Effector memory CD8-positive, alpha-beta T cell (primary cell): ENCODE measurements around the gene TTC14.
"Not testable (repeated sequence)": the region's sequence is repeated elsewhere in the genome, so short reads cannot be mapped to it uniquely, and the experiment has no call there.

Experiments used
- ATAC-seq: fragments of 150-1000 bp; cut with Tn5 transposase; replicated peaks from 2 replicates; pipeline ENCODE4 v1.10.0; 2021; ENCODE audit warnings: mild to moderate bottlenecking, moderate library complexity
- DNase-seq, 3 experiments: peaks; one replicate each; pipeline ENCODE4 v3.0.0; 2021
- H3K27ac Mint-ChIP-seq, 2 donors: one replicate each; pipeline ENCODE4 v1.8.0; 2022; ENCODE audit warnings: mild to moderate bottlenecking in 2 of 2, mixed read lengths in 2 of 2, moderate library complexity in 2 of 2
- H3K27me3 Mint-ChIP-seq, 2 donors: one replicate each; pipeline ENCODE4 v1.8.0; 2022; ENCODE audit warnings: mixed read lengths in 2 of 2
- H3K36me3 Mint-ChIP-seq: one replicate; pipeline ENCODE4 v1.8.0; 2022; ENCODE audit warnings: mild to moderate bottlenecking, moderate library complexity, mixed read lengths; ENCODE audit not compliant: insufficient read depth
- H3K4me1 Mint-ChIP-seq, 2 donors: one replicate each; pipeline ENCODE4 v1.8.0; 2022; ENCODE audit warnings: low read depth in 2 of 2, mixed read lengths in 2 of 2
- H3K4me3 Mint-ChIP-seq, 2 donors: one replicate each; pipeline ENCODE4 v1.8.0; 2022; ENCODE audit warnings: mild to moderate bottlenecking in 2 of 2, mixed read lengths in 2 of 2, moderate library complexity in 2 of 2
- H3K9me3 Mint-ChIP-seq, 2 donors: one replicate each; pipeline ENCODE4 v1.8.0; 2022; ENCODE audit warnings: mixed read lengths in 2 of 2

Gene TTC14

DNA sequence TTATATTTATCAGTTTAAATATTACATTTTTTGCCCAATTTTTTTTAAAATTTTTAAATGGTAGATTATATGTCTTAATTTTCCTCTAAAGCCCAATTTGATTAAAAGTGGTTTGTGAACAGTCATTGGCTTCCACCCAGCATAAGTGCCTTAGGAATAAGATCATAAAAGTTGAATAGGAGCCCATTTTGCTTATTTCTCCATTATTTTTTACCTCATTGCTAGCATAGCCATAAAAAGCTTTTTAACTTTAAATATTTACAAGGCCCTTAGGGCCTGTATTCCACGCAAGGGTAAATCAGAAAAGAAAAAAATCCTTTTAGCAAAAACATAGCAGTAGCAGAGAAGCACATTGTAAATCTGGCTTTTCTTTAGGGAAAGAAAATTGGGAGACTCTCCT lies 9.0 kb downstream of the TTC14 start:
- peaks cover 79% of the 10 kb centered on the region for H3K36me3 Mint-ChIP-seq
- ATAC-seq (no peak), DNase-seq (no peak)
- H3K4me1 Mint-ChIP-seq: peaks cover 0 to 5% of the 10 kb centered on the region in 2 donors
- no peak overlapping the region for H3K4me3 Mint-ChIP-seq
- no peak overlapping the region for H3K27ac Mint-ChIP-seq
- no peaks in the 10 kb centered on the region for H3K9me3 Mint-ChIP-seq
- no peaks in the 10 kb centered on the region for H3K27me3 Mint-ChIP-seq

DNA sequence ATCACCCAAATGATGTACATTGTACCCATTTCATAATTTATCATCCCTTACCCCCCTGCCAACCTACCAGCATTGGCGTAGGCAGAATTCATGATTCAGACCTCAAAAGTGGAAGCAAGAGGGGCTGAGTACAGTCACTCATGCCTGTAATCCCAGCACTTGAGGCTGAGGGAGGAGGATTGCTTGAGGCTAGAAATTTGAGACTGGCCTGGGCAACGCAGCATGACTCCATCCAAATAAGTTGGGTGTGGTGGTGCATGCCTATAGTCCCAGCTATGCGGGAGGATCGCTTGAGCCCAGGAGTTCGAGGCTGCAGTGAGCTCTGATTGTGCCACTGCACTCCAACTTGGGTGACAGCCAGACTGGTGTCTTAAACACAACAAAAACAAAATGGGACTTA lies 10.4 kb downstream of the TTC14 start:
- DNase-seq (no peak), ATAC-seq (no peak)
- H3K4me1 Mint-ChIP-seq: peaks cover 0 to 3% of the 10 kb centered on the region in 2 donors
- no peak overlapping the region for H3K4me3 Mint-ChIP-seq
- H3K36me3 Mint-ChIP-seq: peaks cover 66% of the 10 kb centered on the region
- H3K27me3 Mint-ChIP-seq: no peaks in the 10 kb centered on the region
- H3K27ac Mint-ChIP-seq: no peak overlapping the region
- H3K9me3 Mint-ChIP-seq: no peaks in the 10 kb centered on the region

DNA sequence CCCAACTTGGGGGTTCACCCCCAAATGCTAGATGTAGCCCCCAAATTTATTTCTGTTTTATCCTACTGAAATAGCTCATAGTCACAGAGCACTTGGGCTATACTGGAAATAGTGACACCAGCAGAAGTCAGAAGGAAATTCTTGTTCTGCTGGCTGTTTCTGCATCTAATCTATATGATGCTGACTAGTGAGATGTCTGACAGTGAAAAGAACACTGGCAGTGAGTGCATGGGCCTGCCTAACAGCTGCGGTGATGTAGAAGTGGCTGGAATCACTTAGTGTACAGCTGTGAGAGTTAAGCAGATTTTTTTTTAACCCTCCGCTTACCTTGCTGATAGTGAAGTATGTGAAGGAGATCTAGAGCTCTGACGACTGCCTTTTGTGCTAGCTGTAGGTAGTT lies 14.0 kb downstream of the TTC14 start:
- Mint-ChIP-seq H3K27ac (peak overlapping the region in 1 of 2 donors; percentile 25), H3K9me3 (no peaks in the 10 kb centered on the region), H3K27me3 (no peaks in the 10 kb centered on the region), H3K4me3 (no peak overlapping the region), H3K4me1 (no peaks in the 10 kb centered on the region), H3K36me3 (peaks cover 34% of the 10 kb centered on the region)
- ATAC-seq (no peak), DNase-seq (no peak)

DNA sequence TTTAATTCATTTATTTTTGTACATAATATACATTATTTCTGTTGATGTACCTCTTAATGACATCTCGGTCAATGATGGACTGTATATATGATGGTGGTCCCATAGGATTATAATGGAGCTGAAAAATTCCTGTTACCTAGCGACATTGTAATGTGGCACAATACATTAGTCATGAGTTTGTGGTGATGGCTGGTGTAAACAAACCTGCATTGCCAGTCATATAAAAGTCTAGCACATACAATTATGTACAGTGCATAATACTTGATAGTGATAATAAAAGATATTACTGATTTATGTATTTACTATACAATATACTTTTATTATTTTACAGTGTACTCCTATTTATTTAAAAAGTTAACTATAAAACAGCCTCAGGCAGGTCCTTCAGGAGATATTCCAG lies 15.1 kb downstream of the TTC14 start:
- Mint-ChIP-seq H3K9me3 (no peaks in the 10 kb centered on the region), H3K36me3 (peaks cover 23% of the 10 kb centered on the region), H3K27ac (peak overlapping the region in 1 of 2 donors; percentile 32), H3K4me3 (no peak overlapping the region), H3K4me1 (no peaks in the 10 kb centered on the region), H3K27me3 (no peaks in the 10 kb centered on the region)
- ATAC-seq: no peak
- DNase-seq: no peak

DNA sequence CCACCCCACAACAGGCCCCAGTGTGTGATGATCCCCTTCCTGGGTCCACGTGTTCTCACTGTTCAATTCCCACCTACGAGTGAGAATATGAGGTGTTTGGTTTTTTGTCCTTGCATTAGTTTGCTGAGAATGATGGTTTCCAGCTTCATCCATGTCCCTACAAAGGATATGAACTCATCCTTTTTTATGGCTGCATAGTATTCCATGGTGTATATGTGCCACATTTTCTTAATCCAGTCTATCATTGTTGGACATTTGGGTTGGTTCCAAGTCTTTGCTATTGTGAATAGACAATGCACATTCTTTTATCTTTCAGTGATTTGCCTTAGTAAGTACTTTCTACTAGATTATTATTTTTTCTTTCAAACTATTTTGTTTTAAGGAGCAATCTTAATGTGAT lies 16.6 kb downstream of the TTC14 start:
- not testable (repeated sequence) for H3K4me1 Mint-ChIP-seq, DNase-seq, H3K4me3 Mint-ChIP-seq, H3K27me3 Mint-ChIP-seq, H3K9me3 Mint-ChIP-seq, ATAC-seq, H3K27ac Mint-ChIP-seq
- peaks cover 10% of the 10 kb centered on the region for H3K36me3 Mint-ChIP-seq

DNA sequence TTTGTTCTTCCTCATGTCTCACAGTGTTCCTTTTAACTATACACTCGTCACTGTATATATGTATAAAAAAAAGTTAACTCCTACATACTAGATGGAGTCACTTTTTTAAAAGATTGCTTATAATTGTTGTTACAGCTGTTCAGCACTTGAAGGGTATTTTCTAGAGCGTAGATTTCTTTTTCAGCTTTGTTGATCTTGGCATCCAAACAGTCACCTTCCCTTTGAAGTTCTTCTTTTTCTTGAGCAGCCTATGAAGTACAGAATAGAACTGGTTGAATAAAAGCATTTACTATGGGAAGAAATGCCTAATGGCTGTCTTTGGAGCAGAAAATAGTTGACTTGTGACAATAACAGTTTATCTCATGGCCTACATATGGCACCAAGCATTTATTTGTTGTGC lies 17.8 kb downstream of the TTC14 start:
- no peak for ATAC-seq
- H3K9me3 Mint-ChIP-seq: no peaks in the 10 kb centered on the region
- H3K27ac Mint-ChIP-seq: peak overlapping the region in 1 of 2 donors; percentile 46
- H3K4me3 Mint-ChIP-seq: no peak overlapping the region
- DNase-seq: no peak
- no peaks in the 10 kb centered on the region for H3K27me3 Mint-ChIP-seq
- peaks cover 3% of the 10 kb centered on the region for H3K36me3 Mint-ChIP-seq
- peaks cover 4 to 17% of the 10 kb centered on the region in 2 donors for H3K4me1 Mint-ChIP-seq

DNA sequence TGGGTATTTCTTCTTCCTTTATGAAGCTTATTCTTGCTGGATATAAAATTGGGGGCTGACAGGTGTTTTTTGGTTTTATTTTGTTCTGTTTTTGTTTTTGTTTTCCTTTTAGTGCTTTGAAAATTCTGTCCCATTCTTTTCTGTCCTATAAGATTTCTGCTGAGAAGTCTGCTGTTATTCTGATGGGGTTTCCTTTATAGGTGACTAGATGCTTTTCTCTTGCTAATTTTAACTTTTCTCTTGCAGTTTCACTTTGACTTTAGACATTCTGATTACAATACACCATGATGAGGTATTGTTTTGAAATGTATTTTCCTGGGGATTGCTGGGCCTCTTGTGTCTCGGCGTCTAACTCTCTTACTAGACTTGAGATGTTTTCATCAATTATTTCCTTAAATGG lies 22.8 kb downstream of the TTC14 start:
- H3K4me1 Mint-ChIP-seq: peaks cover 6 to 24% of the 10 kb centered on the region in 2 donors
- ATAC-seq: no peak
- DNase-seq: no peak
- no peaks in the 10 kb centered on the region for H3K27me3 Mint-ChIP-seq
- no peak overlapping the region for H3K4me3 Mint-ChIP-seq
- H3K27ac Mint-ChIP-seq: peak overlapping the region in 1 of 2 donors; percentile 23
- peaks cover 3% of the 10 kb centered on the region for H3K36me3 Mint-ChIP-seq
- H3K9me3 Mint-ChIP-seq: no peaks in the 10 kb centered on the region

DNA sequence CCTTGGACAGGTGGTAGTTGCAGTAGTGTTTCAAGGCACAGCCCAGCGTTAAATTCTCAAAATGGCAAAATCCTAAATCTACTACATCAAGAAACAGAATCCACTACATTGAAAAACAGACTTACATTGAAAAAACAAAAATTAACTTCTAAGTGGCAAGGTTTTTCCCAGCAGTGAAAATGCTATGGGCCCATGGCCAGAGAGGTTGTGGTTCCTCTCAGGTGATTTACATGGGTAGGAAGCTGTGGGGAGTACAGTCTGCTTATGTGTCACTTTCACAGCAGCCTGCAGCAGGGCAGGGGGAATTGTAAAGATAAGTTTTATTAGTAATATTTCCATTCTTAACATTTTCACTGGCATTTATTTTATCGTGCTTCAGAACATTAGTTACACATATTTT lies 24.9 kb downstream of the TTC14 start:
- Mint-ChIP-seq H3K27ac (no peak overlapping the region), H3K27me3 (no peaks in the 10 kb centered on the region), H3K9me3 (no peaks in the 10 kb centered on the region), H3K4me3 (no peak overlapping the region), H3K4me1 (peaks cover 6 to 24% of the 10 kb centered on the region in 2 donors), H3K36me3 (peaks cover 3% of the 10 kb centered on the region)
- no peak for DNase-seq
- no peak for ATAC-seq

DNA sequence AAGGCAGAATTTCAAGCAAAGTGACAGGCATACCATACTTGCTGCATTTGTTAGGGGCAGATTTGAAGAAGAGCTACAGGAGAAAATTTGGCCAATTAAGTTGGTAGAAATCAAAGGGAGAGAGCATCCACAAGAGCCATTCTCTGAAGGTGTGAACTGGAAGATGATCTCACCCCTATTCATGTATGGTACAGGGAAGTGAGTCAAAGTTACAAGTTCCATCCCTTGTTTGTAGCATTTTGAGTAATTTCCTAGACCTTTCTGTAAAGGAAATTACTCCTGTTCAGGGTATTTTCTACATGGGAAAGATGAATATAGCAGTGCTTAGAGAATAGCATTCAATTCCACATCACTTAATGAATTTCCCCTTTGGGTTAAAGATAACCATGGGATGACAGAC lies 28.4 kb downstream of the TTC14 start:
- no peak overlapping the region for H3K4me3 Mint-ChIP-seq
- no peaks in the 10 kb centered on the region for H3K9me3 Mint-ChIP-seq
- H3K27me3 Mint-ChIP-seq: peaks cover 21 to 30% of the 10 kb centered on the region in 2 donors
- ATAC-seq (no peak), DNase-seq (no peak)
- no peak overlapping the region for H3K27ac Mint-ChIP-seq
- H3K36me3 Mint-ChIP-seq: peaks cover 3% of the 10 kb centered on the region
- peaks cover 2 to 3% of the 10 kb centered on the region in 2 donors for H3K4me1 Mint-ChIP-seq

DNA sequence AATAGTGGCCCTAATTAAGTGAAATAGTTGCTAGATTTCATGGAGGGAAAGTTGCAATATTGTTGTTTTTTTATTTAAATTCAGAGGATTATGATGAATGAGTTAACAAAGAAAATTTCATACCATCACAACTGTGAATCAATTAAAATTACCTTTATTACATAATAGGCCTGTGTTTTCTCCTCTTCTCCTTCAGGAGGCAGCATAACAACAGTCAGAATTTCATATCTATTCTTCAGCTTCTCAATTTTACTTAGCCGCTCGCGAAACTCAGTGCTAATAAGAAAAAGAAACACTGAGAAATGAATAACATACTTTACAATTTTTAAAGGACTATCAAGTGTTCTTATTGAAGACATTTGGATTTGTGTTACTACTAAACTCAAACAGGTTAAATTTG lies 29.4 kb downstream of the TTC14 start:
- no peak for ATAC-seq
- Mint-ChIP-seq H3K4me3 (no peak overlapping the region), H3K27me3 (peaks cover 30 to 39% of the 10 kb centered on the region in 2 donors), H3K4me1 (no peaks in the 10 kb centered on the region), H3K27ac (no peak overlapping the region), H3K9me3 (no peaks in the 10 kb centered on the region), H3K36me3 (peaks cover 3% of the 10 kb centered on the region)
- DNase-seq: no peak

DNA sequence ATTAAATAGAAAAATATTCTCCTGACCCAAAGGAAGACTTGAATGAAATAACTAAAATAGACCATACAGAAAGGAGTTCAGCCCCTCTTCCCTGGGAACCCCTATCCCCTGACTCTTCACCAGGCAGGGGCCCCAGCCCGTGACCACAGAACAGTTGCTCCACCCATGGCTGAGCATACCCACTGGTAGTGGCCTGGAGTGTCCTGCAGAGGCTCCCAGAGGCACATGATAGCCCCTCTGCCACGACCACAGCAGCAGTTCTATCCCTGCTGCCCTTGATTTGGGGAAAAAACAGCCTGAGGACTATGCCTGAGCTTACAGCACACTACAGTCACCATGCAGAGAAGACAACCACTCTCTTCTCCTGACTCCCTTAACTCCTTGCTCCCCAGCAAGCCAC lies 31.8 kb downstream of the TTC14 start:
- DNase-seq (no peak), ATAC-seq (no peak)
- H3K9me3 Mint-ChIP-seq: no peaks in the 10 kb centered on the region
- H3K27me3 Mint-ChIP-seq: peaks cover 52 to 53% of the 10 kb centered on the region in 2 donors
- H3K4me1 Mint-ChIP-seq: no peaks in the 10 kb centered on the region
- peaks cover 4% of the 10 kb centered on the region for H3K36me3 Mint-ChIP-seq
- no peak overlapping the region for H3K4me3 Mint-ChIP-seq
- H3K27ac Mint-ChIP-seq: no peak overlapping the region

DNA sequence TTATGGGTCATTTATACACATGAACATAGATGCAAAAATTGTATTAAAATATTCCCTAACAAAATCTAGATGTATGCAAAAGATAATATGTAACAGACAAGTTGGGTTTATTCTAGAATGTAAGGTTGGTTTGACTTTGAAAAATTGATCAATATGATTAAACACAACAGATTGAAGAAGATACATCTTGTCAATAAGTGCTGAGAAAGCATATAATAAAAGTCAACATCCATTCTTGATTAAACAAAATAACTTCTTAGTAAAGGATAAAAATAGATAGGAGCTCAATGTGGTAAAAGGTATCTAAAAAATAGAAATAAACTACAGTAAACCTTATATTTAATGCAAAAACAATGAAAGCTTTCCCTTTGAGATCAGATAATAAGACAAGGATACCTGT lies 39.0 kb downstream of the TTC14 start:
- H3K4me3 Mint-ChIP-seq: no peak overlapping the region
- peaks cover 37 to 39% of the 10 kb centered on the region in 2 donors for H3K27me3 Mint-ChIP-seq
- H3K27ac Mint-ChIP-seq: no peak overlapping the region
- no peaks in the 10 kb centered on the region for H3K9me3 Mint-ChIP-seq
- no peak for ATAC-seq
- peaks cover 4% of the 10 kb centered on the region for H3K36me3 Mint-ChIP-seq
- no peaks in the 10 kb centered on the region for H3K4me1 Mint-ChIP-seq
- no peak for DNase-seq

DNA sequence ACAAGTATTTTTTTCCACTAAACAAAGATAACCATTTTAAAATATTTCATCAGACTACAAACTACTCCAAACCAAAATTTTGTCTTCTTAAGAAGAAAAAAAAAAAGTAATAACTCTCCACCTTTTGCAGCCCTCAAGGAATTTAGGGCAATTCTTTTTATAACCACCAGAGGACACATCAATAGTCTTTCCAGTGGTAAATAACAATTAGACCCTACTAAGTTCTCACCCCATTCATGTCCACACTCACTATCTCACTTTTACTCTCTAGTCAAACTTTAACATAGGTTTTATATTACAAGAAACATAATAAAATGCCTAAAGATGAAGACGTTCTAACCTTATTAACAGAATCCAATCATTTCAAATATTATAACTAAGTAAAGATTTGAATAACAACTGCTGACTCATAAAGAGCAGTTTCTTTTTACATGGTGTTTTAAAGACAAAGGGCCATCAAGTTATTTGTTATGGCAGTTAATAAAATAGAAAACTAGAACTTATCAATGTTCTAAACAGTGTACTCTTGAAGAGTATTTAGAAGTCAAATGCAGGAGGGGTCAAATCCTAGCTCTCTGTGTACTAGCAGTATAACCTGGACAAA lies 44.3 kb downstream of the TTC14 start:
- H3K27me3 Mint-ChIP-seq: peaks cover 18 to 45% of the 10 kb centered on the region in 2 donors
- H3K4me3 Mint-ChIP-seq: no peak overlapping the region
- no peak overlapping the region for H3K27ac Mint-ChIP-seq
- no peak for ATAC-seq
- H3K36me3 Mint-ChIP-seq: no peaks in the 10 kb centered on the region
- no peaks in the 10 kb centered on the region for H3K4me1 Mint-ChIP-seq
- no peaks in the 10 kb centered on the region for H3K9me3 Mint-ChIP-seq
- DNase-seq: no peak

DNA sequence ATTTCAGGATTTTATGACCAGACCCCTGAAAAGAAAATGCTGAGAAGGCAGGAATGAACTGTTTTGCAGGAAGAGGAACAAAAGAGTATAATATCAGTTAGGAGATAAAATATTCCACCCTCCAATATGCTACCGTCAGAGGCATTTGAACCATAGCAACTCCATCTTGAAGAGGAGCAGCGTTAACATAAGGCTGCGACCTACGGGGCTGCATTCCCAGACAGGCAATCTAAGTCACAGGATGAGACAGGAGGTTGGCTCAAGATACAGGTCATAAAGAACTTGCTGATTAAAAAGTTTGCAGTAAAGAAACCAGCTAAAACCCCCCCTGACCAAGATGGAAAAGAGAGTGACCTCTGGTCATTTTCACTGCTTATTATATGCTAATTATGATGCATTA lies 54.4 kb downstream of the TTC14 start:
- Mint-ChIP-seq H3K4me3 (no peak overlapping the region), H3K27me3 (peaks cover 15 to 26% of the 10 kb centered on the region in 2 donors), H3K36me3 (no peaks in the 10 kb centered on the region), H3K27ac (no peak overlapping the region), H3K4me1 (no peaks in the 10 kb centered on the region), H3K9me3 (no peaks in the 10 kb centered on the region)
- no peak for ATAC-seq
- DNase-seq: no peak

DNA sequence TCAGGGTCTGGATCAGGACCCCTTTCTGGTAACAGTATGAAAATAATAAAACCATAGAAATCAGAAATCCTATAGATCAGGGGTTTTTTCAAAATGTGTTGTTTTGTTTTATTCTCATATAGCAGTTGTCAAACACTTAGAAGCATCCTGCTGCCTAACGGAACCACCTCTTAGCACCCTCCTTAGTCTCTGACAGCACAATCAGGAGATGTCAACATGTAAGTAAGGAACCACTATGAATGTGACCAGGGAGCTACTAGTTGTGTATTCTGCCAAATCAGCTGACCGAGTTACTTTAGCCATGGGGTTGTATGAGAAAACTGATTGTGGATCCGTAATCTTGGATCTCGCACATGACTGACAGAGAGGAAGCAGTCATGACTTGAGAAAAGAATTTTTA lies 55.1 kb downstream of the TTC14 start:
- H3K4me3 Mint-ChIP-seq: no peak overlapping the region
- peaks cover 15 to 26% of the 10 kb centered on the region in 2 donors for H3K27me3 Mint-ChIP-seq
- no peaks in the 10 kb centered on the region for H3K4me1 Mint-ChIP-seq
- H3K9me3 Mint-ChIP-seq: no peaks in the 10 kb centered on the region
- no peak for DNase-seq
- ATAC-seq: no peak
- H3K36me3 Mint-ChIP-seq: no peaks in the 10 kb centered on the region
- H3K27ac Mint-ChIP-seq: no peak overlapping the region
